Right atrium auricular region (tissue), 2 donors: ENCODE results near the gene ARL6IP1. TPM values are rescaled to one million over a fixed set of nuclear protein-coding genes. Genes with fewer than 3 reads are reported as not detected.

Experiments used
- DNase-seq: peaks from one replicate; pipeline ENCODE4 v3.0.0-alpha.2; 2019; ENCODE audit warnings: low spot score
- H3K27ac ChIP-seq, 2 donors: fragments of 200-600 bp; sonication (generic); 1 replicate in 1 of 2; 2 replicates in 1 of 2; pipeline ENCODE4 v1.5.1; 2016 to 2019
- H3K27me3 ChIP-seq, 2 donors: fragments of 200-600 bp; sonication (generic); one replicate each; pipeline versions ENCODE4 v1.5.1 to v1.6.0; 2017 to 2019
- H3K36me3 ChIP-seq: fragments of 200-600 bp; sonication (generic); one replicate; pipeline ENCODE4 v1.5.1; 2016
- H3K4me1 ChIP-seq, 2 donors: fragments of 200-600 bp; sonication (generic); one replicate each; pipeline versions ENCODE4 v1.5.1 to v1.6.0; 2017 to 2019
- H3K4me3 ChIP-seq, 2 donors: fragments of 200-600 bp; sonication (generic); 1 replicate in 1 of 2; 2 replicates in 1 of 2; pipeline ENCODE4 v1.5.1; 2017 to 2019; ENCODE audit warnings: mild to moderate bottlenecking in 1 of 2, moderate library complexity in 1 of 2
- H3K9me3 ChIP-seq, 2 donors: fragments of 200-600 bp; sonication (generic); one replicate each; pipeline ENCODE4 v1.5.1; 2019
- CTCF ChIP-seq, 2 donors: fragments of 200-600 bp; sonication (generic); IDR thresholded peaks; one replicate each; pipeline ENCODE4 v1.5.1; 2019; ENCODE audit warnings: antibody characterized with exemption in 2 of 2
- total RNA-seq, 2 donors: library from RNA; depleted of rRNA; stranded (reverse); fragments of >200 nt; gene quantifications; one replicate each; pipeline ENCODE4 v1.1.0, GENCODE V29; 2016

Gene ARL6IP1
- 10 to 100 TPM; 47.7 to 65.3 TPM for total RNA-seq

- Histone ChIP-seq H3K27me3 (no peaks in the 10 kb centered on the region), H3K36me3 (peaks cover under 1% of the 10 kb centered on the region), H3K4me3 (peak within 1 kb of the TSS; percentile 89 to 95), H3K4me1 (peaks cover 0 to 55% of the 10 kb centered on the region in 2 donors), H3K27ac (peak within 1 kb of the TSS; percentile 83 to 92), H3K9me3 (no peaks in the 10 kb centered on the region)
- TF ChIP-seq CTCF (IDR thresholded peaks at IDR 0.05): peak; percentile 69 to 91
- peak; percentile 100 for DNase-seq
Measured at GRCh38 chr16:18801145-18801972, at the start of gene ARL6IP1. Gene ARL6IP1 (minus strand): TSS chr16:18801549. CDS start chr16:18801466, 83 bp downstream.

- TF ChIP-seq CTCF (IDR thresholded peaks at IDR 0.05): no peak
- H3K27me3 ChIP-seq: no peaks in the 10 kb centered on the region
- no peak overlapping the region for H3K27ac ChIP-seq
- no peaks in the 10 kb centered on the region for H3K4me1 ChIP-seq
- no peak overlapping the region for H3K4me3 ChIP-seq
- H3K9me3 ChIP-seq: no peaks in the 10 kb centered on the region
- H3K36me3 ChIP-seq: peaks cover 88% of the 10 kb centered on the region
- no peak for DNase-seq
Measured at GRCh38 chr16:18846416-18846815, 45.1 kb upstream of the ARL6IP1 start.

DNA sequence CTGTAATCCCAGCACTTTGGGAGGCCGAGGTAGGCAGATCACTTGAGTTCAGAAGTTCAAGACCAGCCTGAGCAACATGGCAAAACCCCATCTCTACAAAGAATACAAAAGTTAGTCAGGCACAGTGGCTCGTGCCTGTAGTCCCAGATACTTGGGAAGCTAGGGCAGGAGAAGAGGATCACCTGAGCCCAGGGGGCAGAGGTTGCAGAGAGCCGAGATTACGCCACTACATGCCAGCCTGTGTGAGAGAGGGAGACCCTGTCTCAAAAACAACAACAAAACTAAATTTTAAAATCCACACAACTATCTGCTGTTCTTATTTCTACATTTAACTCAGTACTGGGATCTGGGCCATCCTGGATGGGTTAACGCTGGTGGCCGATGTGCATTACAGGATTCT is 41.2 kb upstream of the ARL6IP1 start:
- Histone ChIP-seq H3K36me3 (peaks cover 80% of the 10 kb centered on the region), H3K27ac (no peak overlapping the region), H3K4me3 (no peak overlapping the region), H3K4me1 (no peaks in the 10 kb centered on the region), H3K9me3 (no peaks in the 10 kb centered on the region), H3K27me3 (no peaks in the 10 kb centered on the region)
- no peak for DNase-seq
- no peak for TF ChIP-seq CTCF (IDR thresholded peaks at IDR 0.05)

DNA sequence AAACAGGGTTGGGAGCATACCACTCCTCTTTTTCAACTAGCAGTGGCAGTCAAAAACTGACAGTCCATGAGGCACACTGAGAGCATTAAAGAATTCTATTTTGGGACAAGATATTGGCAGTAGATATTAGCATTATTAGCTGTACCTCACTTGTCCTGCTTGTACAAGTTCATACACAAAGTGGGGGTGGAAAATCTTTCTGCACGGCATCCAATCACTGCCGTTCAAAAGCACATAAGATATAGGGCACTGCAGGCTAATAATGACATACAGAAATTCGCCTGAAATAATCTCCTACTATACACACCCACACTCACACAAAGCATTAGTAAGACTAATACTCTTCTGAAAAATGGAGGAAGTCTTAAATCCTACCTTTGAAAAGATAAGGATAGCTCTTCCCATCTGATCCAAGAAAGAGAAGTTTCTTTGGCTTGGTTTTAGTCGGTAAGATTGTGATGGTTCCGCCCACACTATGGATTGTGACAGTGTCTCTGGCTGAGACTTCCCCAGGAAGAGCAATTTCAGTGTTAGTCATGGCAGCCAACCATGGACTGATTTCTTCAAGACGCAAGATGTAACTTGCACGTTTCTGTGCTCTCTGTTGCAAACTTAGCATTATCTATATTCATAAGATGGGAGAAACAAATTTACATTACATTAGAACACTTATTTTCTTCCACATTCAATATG is 40.6 kb upstream of the ARL6IP1 start:
- no peak overlapping the region for H3K27ac ChIP-seq
- no peak for DNase-seq
- no peak for TF ChIP-seq CTCF (IDR thresholded peaks at IDR 0.05)
- peaks cover 80% of the 10 kb centered on the region for H3K36me3 ChIP-seq
- H3K4me1 ChIP-seq: no peaks in the 10 kb centered on the region
- H3K4me3 ChIP-seq: no peak overlapping the region
- H3K9me3 ChIP-seq: no peaks in the 10 kb centered on the region
- H3K27me3 ChIP-seq: no peaks in the 10 kb centered on the region

DNA sequence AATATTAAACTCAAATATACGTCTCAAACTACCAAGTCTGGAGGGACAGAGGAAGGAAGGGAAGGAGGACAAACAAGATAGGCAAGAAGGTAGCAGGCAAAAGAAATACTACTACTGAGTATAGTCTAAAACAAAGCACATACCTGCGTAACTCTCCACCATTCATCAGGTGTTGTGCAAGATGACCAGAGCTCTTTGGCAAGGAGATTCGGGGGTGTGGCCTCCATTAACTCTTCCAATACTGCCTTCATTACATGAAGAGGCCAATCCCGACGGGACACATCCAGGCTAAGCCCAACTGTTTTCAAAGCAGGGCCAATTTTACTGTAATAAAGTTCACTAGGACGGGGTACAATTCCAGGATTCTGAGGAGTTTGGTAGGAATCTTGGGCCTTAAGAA is 38.2 kb upstream of the ARL6IP1 start:
- H3K27ac ChIP-seq: no peak overlapping the region

More for the DNA sequence above, 38.2 kb upstream of the ARL6IP1 start:
- H3K36me3 ChIP-seq: peaks cover 82% of the 10 kb centered on the region
- H3K27me3 ChIP-seq: no peaks in the 10 kb centered on the region
- H3K4me1 ChIP-seq: no peaks in the 10 kb centered on the region
- no peak for TF ChIP-seq CTCF (IDR thresholded peaks at IDR 0.05)
- no peaks in the 10 kb centered on the region for H3K9me3 ChIP-seq
- DNase-seq: no peak
- no peak overlapping the region for H3K4me3 ChIP-seq
